ENCODE data around the gene PTTG1IP. TPM values are rescaled to one million over a fixed set of nuclear protein-coding genes. Genes with fewer than 3 reads are reported as not detected.

Gene PTTG1IP
- total and polyA plus RNA-seq, 2 donors (not counting 1 experiment from before 2014, with no cell fraction given) = 229 to 240 TPM

- H3K4me2 ChIP-seq (ENCODE audit: extremely low read depth, insufficient read depth, low read length) = no peak overlapping the region
- no peaks in the 10 kb centered on the region for H3K9me3 ChIP-seq (ENCODE audit: control insufficient read depth, insufficient read depth, low read depth, low read length)
- no peaks in the 10 kb centered on the region for H3K79me2 ChIP-seq (ENCODE audit: control insufficient read depth, insufficient read depth, low read length)
- DNase-seq (ENCODE audit: low read depth in 2 of 2) = no peak
- no peak overlapping the region for H3K4me3 ChIP-seq (replicated peaks in 1 of 4; ENCODE audit: control extremely low read depth in 1 of 4, insufficient read depth in 1 of 4, low read depth in 3 of 4, low read length in 4 of 4)
- H4K20me1 ChIP-seq (ENCODE audit: control insufficient read depth, extremely low read depth, insufficient read depth, low read length) = no peaks in the 10 kb centered on the region
- no peak overlapping the region for H3K27ac ChIP-seq (ENCODE audit: insufficient read depth, low read length)
- no peaks in the 10 kb centered on the region for H3K4me1 ChIP-seq (ENCODE audit: control insufficient read depth, extremely low read depth, insufficient read depth, low read length)
- H3K27me3 ChIP-seq (ENCODE audit: control insufficient read depth, insufficient read depth, low read length) = peaks cover 7% of the 10 kb centered on the region
- TF ChIP-seq CTCF (conservative IDR thresholded peaks at IDR 0.05 in 1 of 2, IDR thresholded peaks at IDR 0.05 in 1 of 2; ENCODE audit: low read depth in 1 of 2, low read length in 2 of 2) = no peak
- TF ChIP-seq EZH2 (IDR thresholded peaks at IDR 0.05; ENCODE audit: low read length, missing control alignments) = no peak
- H2AFZ ChIP-seq (ENCODE audit: low read length) = no peak overlapping the region
- no peak overlapping the region for H3K9ac ChIP-seq (ENCODE audit: insufficient read depth, low read length)
- no peaks in the 10 kb centered on the region for H3K36me3 ChIP-seq (ENCODE audit: control insufficient read depth, insufficient read depth, low read length)
Observed at GRCh38 chr21:44831227-44831860, 42.1 kb downstream of the PTTG1IP start.

GRCh38 chr21:44829507-44830092 is 43.9 kb downstream of the PTTG1IP start:
- H3K4me1 ChIP-seq (ENCODE audit: control insufficient read depth, extremely low read depth, insufficient read depth, low read length) = no peaks in the 10 kb centered on the region
- no peak overlapping the region for H3K27ac ChIP-seq (ENCODE audit: insufficient read depth, low read length)
- no peak overlapping the region for H3K4me3 ChIP-seq (replicated peaks in 1 of 4; ENCODE audit: control extremely low read depth in 1 of 4, insufficient read depth in 1 of 4, low read depth in 3 of 4, low read length in 4 of 4)
- H3K9me3 ChIP-seq (ENCODE audit: control insufficient read depth, insufficient read depth, low read depth, low read length) = no peaks in the 10 kb centered on the region
- H2AFZ ChIP-seq (ENCODE audit: low read length) = no peak overlapping the region
- H3K36me3 ChIP-seq (ENCODE audit: control insufficient read depth, insufficient read depth, low read length) = no peaks in the 10 kb centered on the region
- H3K9ac ChIP-seq (ENCODE audit: insufficient read depth, low read length) = no peak overlapping the region
- H3K4me2 ChIP-seq (ENCODE audit: extremely low read depth, insufficient read depth, low read length) = no peak overlapping the region
- peaks cover 7% of the 10 kb centered on the region for H3K27me3 ChIP-seq (ENCODE audit: control insufficient read depth, insufficient read depth, low read length)
- TF ChIP-seq CTCF (conservative IDR thresholded peaks at IDR 0.05 in 1 of 2, IDR thresholded peaks at IDR 0.05 in 1 of 2; ENCODE audit: low read depth in 1 of 2, low read length in 2 of 2) (no peak), EZH2 (IDR thresholded peaks at IDR 0.05; ENCODE audit: low read length, missing control alignments) (no peak)
- no peaks in the 10 kb centered on the region for H4K20me1 ChIP-seq (ENCODE audit: control insufficient read depth, extremely low read depth, insufficient read depth, low read length)
- no peaks in the 10 kb centered on the region for H3K79me2 ChIP-seq (ENCODE audit: control insufficient read depth, insufficient read depth, low read length)
- DNase-seq (ENCODE audit: low read depth in 2 of 2) = no peak

GRCh38 chr21:44828362-44829056 is 45.0 kb downstream of the PTTG1IP start:
- TF ChIP-seq CTCF (conservative IDR thresholded peaks at IDR 0.05 in 1 of 2, IDR thresholded peaks at IDR 0.05 in 1 of 2; ENCODE audit: low read depth in 1 of 2, low read length in 2 of 2) = no peak
- TF ChIP-seq EZH2 (IDR thresholded peaks at IDR 0.05; ENCODE audit: low read length, missing control alignments) = no peak
- H3K4me2 ChIP-seq (ENCODE audit: extremely low read depth, insufficient read depth, low read length) = no peak overlapping the region
- H3K36me3 ChIP-seq (ENCODE audit: control insufficient read depth, insufficient read depth, low read length) = no peaks in the 10 kb centered on the region
- H2AFZ ChIP-seq (ENCODE audit: low read length) = no peak overlapping the region
- peaks cover 7% of the 10 kb centered on the region for H3K27me3 ChIP-seq (ENCODE audit: control insufficient read depth, insufficient read depth, low read length)
- no peak for DNase-seq (ENCODE audit: low read depth in 2 of 2)
- no peaks in the 10 kb centered on the region for H3K4me1 ChIP-seq (ENCODE audit: control insufficient read depth, extremely low read depth, insufficient read depth, low read length)
- no peak overlapping the region for H3K9ac ChIP-seq (ENCODE audit: insufficient read depth, low read length)
- H3K9me3 ChIP-seq (ENCODE audit: control insufficient read depth, insufficient read depth, low read depth, low read length) = no peaks in the 10 kb centered on the region
- no peaks in the 10 kb centered on the region for H4K20me1 ChIP-seq (ENCODE audit: control insufficient read depth, extremely low read depth, insufficient read depth, low read length)
- no peaks in the 10 kb centered on the region for H3K79me2 ChIP-seq (ENCODE audit: control insufficient read depth, insufficient read depth, low read length)
- no peak overlapping the region for H3K4me3 ChIP-seq (replicated peaks in 1 of 4; ENCODE audit: control extremely low read depth in 1 of 4, insufficient read depth in 1 of 4, low read depth in 3 of 4, low read length in 4 of 4)
- no peak overlapping the region for H3K27ac ChIP-seq (ENCODE audit: insufficient read depth, low read length)
